Thyroid gland (tissue), 4 donors: ENCODE measurements around the gene PLA2G12B.

Source experiments
- POLR2A ChIP-seq, 2 donors: fragments of 450-650 bp; IDR thresholded peaks; one replicate each; pipeline ENCODE4 v1.6.1; 2017; ENCODE audit warnings: antibody characterized with exemption in 2 of 2, mild to moderate bottlenecking in 2 of 2, moderate library complexity in 1 of 2
- TF ChIP-seq, protein P1 (sequence below), 6 experiments: fragments of 200-600 bp in 3 of 6; fragments of 450-650 bp in 3 of 6; sonication (generic) in 3 of 6; IDR thresholded peaks; one replicate each; pipeline ENCODE4 v1.5.1; 2016 to 2019; ENCODE audit warnings: antibody characterized with exemption in 6 of 6, mild to moderate bottlenecking in 2 of 6, inconsistent platforms in 1 of 6, moderate library complexity in 1 of 6

DNA sequence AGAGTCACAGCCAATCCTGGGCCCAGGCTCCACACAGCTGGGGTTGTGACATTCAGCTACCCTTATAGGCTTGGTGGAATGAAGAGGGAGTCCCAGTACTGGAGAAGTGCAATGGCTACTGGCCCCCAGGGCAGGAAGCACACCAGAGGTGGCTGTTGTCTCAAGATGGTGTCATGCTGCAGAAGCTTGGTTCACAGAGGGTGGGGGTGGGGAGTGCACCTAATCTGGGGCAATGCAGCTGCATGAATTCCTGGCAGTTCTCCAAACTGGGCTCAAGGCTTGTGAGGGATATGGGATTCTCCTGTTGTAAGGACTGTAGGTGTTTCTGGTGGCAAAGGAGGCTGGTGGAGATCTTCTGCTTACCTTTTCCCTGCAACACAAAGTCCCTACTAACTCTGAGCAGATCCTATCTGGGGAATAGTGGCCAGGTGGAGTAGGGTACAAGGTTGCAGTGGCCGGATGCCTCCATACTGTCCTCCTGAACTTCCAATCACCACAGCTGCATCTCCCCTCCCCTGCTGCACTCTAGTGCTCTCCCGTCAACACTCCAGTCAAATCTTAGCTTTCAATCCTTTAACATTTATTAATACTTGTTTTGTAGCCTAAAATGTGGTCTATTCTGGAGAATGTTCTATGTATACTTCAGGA lies 27.4 kb upstream of the PLA2G12B start:
- TF ChIP-seq, protein P1, sequence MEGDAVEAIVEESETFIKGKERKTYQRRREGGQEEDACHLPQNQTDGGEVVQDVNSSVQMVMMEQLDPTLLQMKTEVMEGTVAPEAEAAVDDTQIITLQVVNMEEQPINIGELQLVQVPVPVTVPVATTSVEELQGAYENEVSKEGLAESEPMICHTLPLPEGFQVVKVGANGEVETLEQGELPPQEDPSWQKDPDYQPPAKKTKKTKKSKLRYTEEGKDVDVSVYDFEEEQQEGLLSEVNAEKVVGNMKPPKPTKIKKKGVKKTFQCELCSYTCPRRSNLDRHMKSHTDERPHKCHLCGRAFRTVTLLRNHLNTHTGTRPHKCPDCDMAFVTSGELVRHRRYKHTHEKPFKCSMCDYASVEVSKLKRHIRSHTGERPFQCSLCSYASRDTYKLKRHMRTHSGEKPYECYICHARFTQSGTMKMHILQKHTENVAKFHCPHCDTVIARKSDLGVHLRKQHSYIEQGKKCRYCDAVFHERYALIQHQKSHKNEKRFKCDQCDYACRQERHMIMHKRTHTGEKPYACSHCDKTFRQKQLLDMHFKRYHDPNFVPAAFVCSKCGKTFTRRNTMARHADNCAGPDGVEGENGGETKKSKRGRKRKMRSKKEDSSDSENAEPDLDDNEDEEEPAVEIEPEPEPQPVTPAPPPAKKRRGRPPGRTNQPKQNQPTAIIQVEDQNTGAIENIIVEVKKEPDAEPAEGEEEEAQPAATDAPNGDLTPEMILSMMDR (IDR thresholded peaks at IDR 0.05): no peak
- no peak for TF ChIP-seq POLR2A (IDR thresholded peaks at IDR 0.05)
